ENCODE results near the gene ZNHIT6.
A peak's percentile ranks its signal among the peaks of the same experiment; 100 is the strongest.

Gene ZNHIT6

DNA sequence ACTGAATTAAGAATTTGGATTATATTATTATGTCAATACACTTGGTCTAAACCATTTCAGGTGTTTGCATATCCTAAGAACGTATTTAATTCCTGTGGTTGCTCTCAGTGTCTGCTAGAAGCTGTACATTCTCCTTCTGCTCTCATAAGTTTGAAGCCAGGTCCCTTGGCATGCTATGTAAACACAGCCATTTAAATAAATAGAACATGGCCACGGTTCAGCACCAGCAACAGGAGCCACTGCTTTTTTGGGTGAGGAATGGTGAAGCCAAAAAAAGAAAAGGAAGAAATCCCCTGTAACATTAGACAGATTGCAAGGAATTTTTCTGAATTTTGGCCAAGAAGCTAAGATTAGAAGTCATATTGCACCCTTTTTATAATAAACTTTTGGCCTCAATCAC, 108.6 kb downstream of the ZNHIT6 start:
- no peak overlapping the region for H2BK5ac ChIP-seq (ENCODE audit: low read depth, low read length, poor library complexity, severe bottlenecking)
- H3K9me3 ChIP-seq (ENCODE audit: control insufficient read depth, low read length) = no peaks in the 10 kb centered on the region
- no peak overlapping the region for H2BK15ac ChIP-seq (ENCODE audit: low read depth, poor library complexity, severe bottlenecking)
- no peak overlapping the region for H3K27ac ChIP-seq (ENCODE audit: low read length, poor library complexity, severe bottlenecking)
- no peak overlapping the region for H2BK120ac ChIP-seq (ENCODE audit: low read depth, low read length)
- no peak overlapping the region for H3K18ac ChIP-seq (ENCODE audit: low read depth in 1 of 2, low read length in 2 of 2)
- 69% methylated on average over 1 of the region's 2 CpGs for WGBS
- no peaks in the 10 kb centered on the region for H3K27me3 ChIP-seq (ENCODE audit: control insufficient read depth in 1 of 2, insufficient read depth in 1 of 2, low read length in 2 of 2)
- H2AFZ ChIP-seq (ENCODE audit: low read depth, low read length) = no peak overlapping the region
- no peak overlapping the region for H3K4me3 ChIP-seq (ENCODE audit: insufficient read depth in 1 of 2, low read depth in 1 of 2, low read length in 2 of 2)
- no peak overlapping the region for H4K8ac ChIP-seq (ENCODE audit: low read length)
- no peak overlapping the region for H3K14ac ChIP-seq (ENCODE audit: low read length in 2 of 2)
- H3K4ac ChIP-seq (ENCODE audit: low read depth in 1 of 2, low read length in 2 of 2) = no peak overlapping the region
- DNase-seq = no peak
- peaks cover 11% of the 10 kb centered on the region for H3K4me1 ChIP-seq (ENCODE audit: control insufficient read depth, insufficient read depth, low read depth, low read length)
- H3K9ac ChIP-seq (ENCODE audit: low read length) = no peak overlapping the region
- H3K23ac ChIP-seq (ENCODE audit: low read length in 2 of 2) = no peak overlapping the region
- H4K91ac ChIP-seq (ENCODE audit: low read length) = no peak overlapping the region
- H3K36me3 ChIP-seq (ENCODE audit: control insufficient read depth in 1 of 2, insufficient read depth in 2 of 2, low read depth in 1 of 2, low read length in 2 of 2) = no peaks in the 10 kb centered on the region
- no peak overlapping the region for H3K4me2 ChIP-seq (ENCODE audit: low read length, poor library complexity, severe bottlenecking)
- no peak overlapping the region for H2BK12ac ChIP-seq (ENCODE audit: low read length in 2 of 2)
- H2AK5ac ChIP-seq (ENCODE audit: low read length, severe bottlenecking) = peak overlapping the region; percentile 68
- H3K79me1 ChIP-seq (replicated peaks; ENCODE audit: low read length, poor library complexity, severe bottlenecking) = no peaks in the 10 kb centered on the region
